ENCODE data around the gene STX1A.

GRCh38 chr7:73762659-73762999 is 43.2 kb upstream of the STX1A start:
- TF ChIP-seq POLR2A (IDR thresholded peaks at IDR 0.05) (no peak), CTCF (IDR thresholded peaks at IDR 0.05) (no peak), EP300 (IDR thresholded peaks at IDR 0.05) (no peak)

All from tibial nerve (tissue), 4 donors.